ENCODE results near the gene PRM1.
A peak's percentile ranks its signal among the peaks of the same experiment; 100 is the strongest.
"Not testable (repeated sequence)": the region's sequence is repeated elsewhere in the genome, so short reads cannot be mapped to it uniquely, and the experiment has no call there.

PRM1 gene

DNA sequence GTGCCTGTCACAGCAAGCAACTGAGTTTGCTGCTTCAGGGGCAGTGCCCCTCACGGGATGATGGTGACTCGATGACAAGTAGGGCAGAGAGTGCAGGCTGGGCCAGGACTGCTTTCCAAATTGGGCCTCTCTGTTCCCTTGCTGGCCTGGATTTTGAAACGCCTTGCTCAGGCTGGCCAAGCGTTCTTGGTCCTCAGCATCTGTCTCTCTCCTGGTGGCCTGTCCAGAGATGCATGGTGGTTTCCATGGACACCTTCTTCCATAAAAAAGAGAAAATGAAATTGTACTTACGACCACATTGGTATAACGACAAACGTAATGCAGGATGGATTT lies 19.4 kb upstream of the PRM1 start:
- DNase-seq (ENCODE audit: low read depth), result no peak
- no peak overlapping the region for H3K4me3 ChIP-seq (ENCODE audit: low read length)
- TF ChIP-seq, protein P1, sequence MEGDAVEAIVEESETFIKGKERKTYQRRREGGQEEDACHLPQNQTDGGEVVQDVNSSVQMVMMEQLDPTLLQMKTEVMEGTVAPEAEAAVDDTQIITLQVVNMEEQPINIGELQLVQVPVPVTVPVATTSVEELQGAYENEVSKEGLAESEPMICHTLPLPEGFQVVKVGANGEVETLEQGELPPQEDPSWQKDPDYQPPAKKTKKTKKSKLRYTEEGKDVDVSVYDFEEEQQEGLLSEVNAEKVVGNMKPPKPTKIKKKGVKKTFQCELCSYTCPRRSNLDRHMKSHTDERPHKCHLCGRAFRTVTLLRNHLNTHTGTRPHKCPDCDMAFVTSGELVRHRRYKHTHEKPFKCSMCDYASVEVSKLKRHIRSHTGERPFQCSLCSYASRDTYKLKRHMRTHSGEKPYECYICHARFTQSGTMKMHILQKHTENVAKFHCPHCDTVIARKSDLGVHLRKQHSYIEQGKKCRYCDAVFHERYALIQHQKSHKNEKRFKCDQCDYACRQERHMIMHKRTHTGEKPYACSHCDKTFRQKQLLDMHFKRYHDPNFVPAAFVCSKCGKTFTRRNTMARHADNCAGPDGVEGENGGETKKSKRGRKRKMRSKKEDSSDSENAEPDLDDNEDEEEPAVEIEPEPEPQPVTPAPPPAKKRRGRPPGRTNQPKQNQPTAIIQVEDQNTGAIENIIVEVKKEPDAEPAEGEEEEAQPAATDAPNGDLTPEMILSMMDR (conservative IDR thresholded peaks at IDR 0.05; ENCODE audit: low read depth, low read length), result no peak

DNA sequence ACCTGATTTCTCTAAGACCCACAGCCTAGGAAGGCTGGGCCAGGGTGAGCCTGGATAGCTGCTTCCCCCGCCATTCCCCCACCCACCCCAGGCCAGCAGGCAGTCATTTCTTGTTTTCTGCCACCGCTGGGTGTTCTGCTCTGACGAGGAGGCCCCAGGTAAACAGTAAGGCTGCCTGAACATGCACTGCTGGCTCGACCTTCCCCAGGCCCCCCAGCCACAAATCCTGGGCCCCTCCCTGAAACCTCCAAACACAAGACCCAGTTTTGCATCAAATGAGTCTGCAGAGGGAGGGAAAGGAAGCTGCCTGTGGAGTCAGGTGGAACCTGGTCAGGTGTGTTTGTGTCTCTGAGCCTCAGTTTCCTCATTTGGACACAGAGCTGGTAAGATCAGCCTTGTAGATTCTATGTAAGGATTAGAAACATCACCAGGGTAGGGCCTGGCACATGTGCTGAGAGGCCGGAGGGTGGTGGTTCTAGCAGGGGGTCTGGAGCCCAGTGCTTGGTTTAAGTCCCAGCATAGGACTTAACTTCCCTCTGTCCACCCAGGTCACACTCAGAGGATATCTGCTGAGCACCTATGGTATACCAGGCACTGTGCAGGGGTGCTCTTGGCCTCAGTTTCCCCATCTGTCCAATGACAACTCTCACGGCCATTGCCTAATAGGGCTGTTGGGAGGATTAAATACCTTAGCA lies 18.9 kb upstream of the PRM1 start:
- TF ChIP-seq, protein P1 (conservative IDR thresholded peaks at IDR 0.05; ENCODE audit: low read depth, low read length), result no peak
- DNase-seq (ENCODE audit: low read depth), result no peak
- no peak overlapping the region for H3K4me3 ChIP-seq (ENCODE audit: low read length)

DNA sequence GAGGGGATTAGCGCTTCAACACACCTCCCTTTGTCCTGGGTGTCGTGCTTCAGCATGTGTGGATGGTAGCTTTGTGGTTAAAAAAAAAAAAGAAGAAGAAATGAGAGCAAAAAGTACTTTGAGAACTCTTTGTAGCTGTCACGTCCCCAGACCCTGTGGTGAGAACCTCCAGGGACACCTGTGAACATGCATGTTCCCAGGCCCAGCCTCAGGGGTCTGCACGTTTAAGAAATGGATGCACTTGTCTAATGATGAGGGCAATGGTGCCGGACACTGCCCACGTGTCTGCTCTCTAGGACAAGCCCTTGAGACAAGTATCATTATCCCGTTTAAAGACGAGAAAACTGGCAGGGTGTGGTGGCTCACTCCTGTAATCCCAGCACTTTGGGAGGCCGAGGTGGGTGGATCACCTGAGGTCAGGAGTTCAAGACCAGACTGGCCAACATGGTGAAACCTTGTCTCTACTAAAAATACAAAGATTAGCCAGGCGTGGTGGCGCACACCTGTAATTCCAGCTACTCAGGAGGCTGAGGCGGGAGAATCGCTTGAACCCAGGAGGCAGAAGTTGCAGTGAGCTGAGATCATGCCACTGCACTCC lies 17.9 kb upstream of the PRM1 start:
- H3K4me3 ChIP-seq (ENCODE audit: low read length); DNase-seq (ENCODE audit: low read depth): not testable (repeated sequence)

DNA sequence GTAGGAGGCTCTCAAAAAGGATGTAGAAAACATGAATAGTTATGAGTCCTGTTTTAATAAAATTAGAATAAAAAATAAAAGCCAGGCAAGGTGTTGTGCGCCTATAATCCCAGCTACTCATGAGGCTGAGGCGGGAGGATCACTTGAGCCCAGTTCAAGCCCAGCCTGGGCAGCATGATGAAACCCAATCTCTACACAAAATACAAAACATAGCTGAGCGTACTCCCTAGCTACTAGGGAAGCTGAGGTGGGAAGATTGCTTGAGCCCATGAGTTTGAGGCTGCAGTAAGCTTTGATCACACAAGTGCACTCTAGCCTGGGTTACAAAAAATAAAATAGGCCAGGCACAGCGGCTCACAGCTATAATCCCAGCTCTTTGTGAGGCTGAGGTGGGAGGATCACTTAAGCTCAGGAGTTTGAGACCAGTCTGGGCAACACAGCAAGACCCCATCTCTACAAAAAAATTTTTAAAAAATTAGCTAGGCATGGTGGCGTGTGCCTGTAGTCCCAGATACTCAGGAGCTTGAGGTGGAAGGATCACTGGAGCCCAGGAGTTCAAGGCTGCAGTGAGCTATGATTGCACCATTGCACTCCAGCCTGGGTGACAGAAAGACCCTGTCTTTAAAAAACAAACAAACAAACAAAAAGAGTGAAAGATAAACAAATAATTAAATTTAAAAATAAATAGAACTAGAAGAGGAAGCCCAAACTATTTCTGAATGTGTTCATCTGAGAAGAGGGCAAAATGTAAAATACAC lies 17.2 kb upstream of the PRM1 start:
- TF ChIP-seq, protein P1 (conservative IDR thresholded peaks at IDR 0.05; ENCODE audit: low read depth, low read length), result no peak
- DNase-seq (ENCODE audit: low read depth), result no peak
- no peak overlapping the region for H3K4me3 ChIP-seq (ENCODE audit: low read length)

DNA sequence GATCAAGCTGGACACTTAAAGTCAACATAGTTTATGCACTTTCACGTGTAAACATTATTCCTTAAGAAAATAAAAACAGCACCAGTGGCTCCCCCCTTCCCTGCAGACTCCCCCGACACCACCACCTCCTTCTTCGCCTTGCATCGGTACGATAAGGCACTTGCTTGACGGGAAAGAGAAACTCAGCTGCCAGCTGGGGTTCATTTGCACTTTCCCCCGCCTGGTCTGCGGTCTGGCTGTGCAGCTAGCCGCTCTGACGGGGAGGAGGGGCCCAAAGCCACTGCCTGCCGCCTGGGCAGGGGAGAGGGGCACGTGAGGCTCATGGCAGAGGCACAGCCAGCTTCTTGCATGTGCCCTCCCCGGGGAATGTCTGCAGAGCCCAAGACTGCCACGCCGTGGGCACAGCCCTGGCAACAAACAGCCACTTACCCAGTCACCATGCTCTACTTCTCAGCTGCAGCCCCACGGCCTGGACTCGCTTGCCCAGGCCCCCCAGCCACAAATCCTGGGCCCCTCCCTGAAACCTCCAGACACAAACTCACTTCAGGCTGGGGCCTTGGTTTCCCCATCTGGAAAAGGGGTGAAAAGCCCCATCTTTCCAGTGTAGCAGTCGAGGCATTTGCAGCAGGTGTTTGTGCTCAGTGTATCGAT lies 16.5 kb upstream of the PRM1 start:
- H3K4me3 ChIP-seq (ENCODE audit: low read length), result no peak overlapping the region
- TF ChIP-seq, protein P1 (conservative IDR thresholded peaks at IDR 0.05; ENCODE audit: low read depth, low read length), result peak; percentile 29
- DNase-seq (ENCODE audit: low read depth), result peak; percentile 63

DNA sequence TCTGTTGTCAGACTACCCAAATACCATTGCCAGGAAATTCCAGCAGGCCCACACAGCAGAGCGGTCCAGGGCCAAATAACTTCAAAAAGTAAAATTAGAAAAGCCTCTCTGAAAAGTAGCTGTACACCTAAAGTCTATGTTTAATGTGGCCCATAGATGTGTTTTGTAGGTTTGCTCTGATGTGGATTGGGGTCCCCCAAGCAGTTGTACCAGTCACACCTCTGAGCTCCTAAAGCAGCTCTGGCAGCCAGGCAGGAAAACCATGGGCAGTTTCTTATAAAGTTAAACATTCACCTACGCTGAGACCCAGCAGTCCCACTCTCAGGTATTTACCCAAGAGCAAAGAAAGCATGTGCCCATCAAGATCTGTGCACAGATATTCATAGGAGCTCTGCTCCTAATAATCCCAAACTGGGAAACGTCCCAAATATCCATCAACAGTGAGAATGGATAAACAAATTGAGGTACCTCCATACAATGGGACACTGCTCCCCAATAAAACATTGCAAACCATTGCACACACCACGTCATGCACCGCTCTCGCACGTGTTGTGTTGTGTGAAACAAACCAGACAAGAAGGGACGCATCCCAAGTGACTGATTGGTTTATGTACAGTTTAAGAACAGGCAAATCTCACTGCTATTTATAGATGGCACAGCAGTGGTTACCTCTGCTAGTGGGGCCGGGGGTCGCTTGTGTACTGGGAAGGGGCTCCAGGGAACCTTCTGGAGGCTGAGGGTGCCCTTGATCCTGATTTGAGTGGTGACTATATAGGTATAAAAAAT lies 15.8 kb upstream of the PRM1 start:
- TF ChIP-seq, protein P1 (conservative IDR thresholded peaks at IDR 0.05; ENCODE audit: low read depth, low read length), result no peak
- DNase-seq (ENCODE audit: low read depth), result no peak
- H3K4me3 ChIP-seq (ENCODE audit: low read length), result no peak overlapping the region

DNA sequence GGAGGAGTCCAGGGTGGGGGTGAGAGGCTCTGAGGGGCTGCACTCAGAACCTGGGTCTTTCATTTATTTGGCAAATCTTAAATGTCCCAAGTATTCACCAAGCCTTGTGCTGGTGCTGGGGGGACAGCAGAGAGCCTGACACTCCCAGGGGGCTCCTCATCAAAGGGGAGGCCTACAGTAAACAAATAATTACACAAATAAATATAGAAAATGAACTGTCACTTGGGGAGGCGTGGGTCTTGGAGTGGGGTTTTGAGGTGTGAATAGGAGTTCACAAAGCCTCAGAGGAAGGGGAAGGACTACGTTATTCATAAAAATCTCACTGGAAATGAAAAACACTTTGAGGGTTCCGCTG lies 15.2 kb upstream of the PRM1 start:
- TF ChIP-seq, protein P1 (conservative IDR thresholded peaks at IDR 0.05; ENCODE audit: low read depth, low read length), result no peak
- H3K4me3 ChIP-seq (ENCODE audit: low read length), result no peak overlapping the region
- no peak for DNase-seq (ENCODE audit: low read depth)

All from retinal pigment epithelial cell (primary cell).